Spleen (tissue), 7 donors: ENCODE measurements around the gene DNAJC3.

Experiments used
- CTCF ChIP-seq, 11 experiments: fragments of 200-600 bp in 7 of 11; fragments of 450-650 bp in 4 of 11; sonication (generic) in 4 of 11; IDR thresholded peaks in 8 of 11; conservative IDR thresholded peaks in 3 of 11; 1 replicate in 7 of 11; 2 replicates in 4 of 11; pipeline versions ENCODE4 v1.4.0 to v1.8.0; 2016 to 2021; ENCODE audit warnings: antibody characterized with exemption in 11 of 11, inconsistent platforms in 4 of 11, mild to moderate bottlenecking in 1 of 11
- POLR2AphosphoS5 ChIP-seq, 3 donors: sonication (generic); formaldehyde crosslinking; IDR thresholded peaks; one replicate each; pipeline ENCODE4 v1.5.1; 2017; ENCODE audit warnings: antibody characterized with exemption in 3 of 3
- donor health status: DM: no; HTN: no; CAD: no; lungs with moderate emphysema.
- donor health status: DM: no; HTN: no; CAD: no.
- donor health status: DM: no; HTN: no; CAD: no.

GRCh38 chr13:95703576-95703975 lies 26.6 kb downstream of the DNAJC3 start:
- TF ChIP-seq CTCF (IDR thresholded peaks at IDR 0.05 in 8 of 11, conservative IDR thresholded peaks at IDR 0.05 in 3 of 11) (no peak), POLR2AphosphoS5 (IDR thresholded peaks at IDR 0.05) (no peak)
